ENCODE results near the gene NTRK2. TPM values are rescaled to one million over a fixed set of nuclear protein-coding genes. Genes with fewer than 3 reads are reported as not detected.

Gene NTRK2
- total RNA-seq, 2 experiments from 2014 or later, result 0.02 TPM; not detected in 1

DNA sequence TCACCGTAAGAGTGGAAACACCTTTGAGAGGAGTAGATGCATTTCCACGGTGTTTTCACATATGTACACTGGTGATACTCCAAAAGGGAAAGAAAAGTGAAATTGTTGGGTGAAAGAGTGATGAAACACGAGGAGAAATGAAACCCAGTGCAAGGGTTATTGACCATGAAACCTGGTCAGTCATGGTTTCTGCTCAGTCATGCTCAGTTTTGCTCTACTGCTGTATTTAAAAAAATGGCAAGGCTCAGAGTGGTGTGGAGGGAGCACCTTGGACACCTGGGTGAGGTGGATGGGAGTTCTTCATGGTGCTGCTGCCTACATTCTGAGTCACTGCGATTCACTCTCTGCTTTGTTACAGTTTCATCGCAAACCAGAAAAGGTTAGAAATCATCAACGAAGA, 32.3 kb downstream of the NTRK2 start:
- peaks cover 11% of the 10 kb centered on the region for H3K27me3 Mint-ChIP-seq
- H3K36me3 Mint-ChIP-seq, result no peaks in the 10 kb centered on the region
- DNase-seq, result no peak
- no peaks in the 10 kb centered on the region for H3K4me1 Mint-ChIP-seq
- H3K4me3 Mint-ChIP-seq, result no peak overlapping the region
- H3K27ac Mint-ChIP-seq, result no peak overlapping the region
- no peaks in the 10 kb centered on the region for H3K9me3 Mint-ChIP-seq

- no peaks in the 10 kb centered on the region for H3K36me3 Mint-ChIP-seq
- no peak for DNase-seq
- H3K27ac Mint-ChIP-seq, result no peak overlapping the region
- H3K9me3 Mint-ChIP-seq, result no peaks in the 10 kb centered on the region
- no peak overlapping the region for H3K4me3 Mint-ChIP-seq
- H3K27me3 Mint-ChIP-seq, result peaks cover 11% of the 10 kb centered on the region
- H3K4me1 Mint-ChIP-seq, result no peaks in the 10 kb centered on the region
These were observed 32.9 kb downstream of the NTRK2 start for GRCh38 chr9:84702471-84702870.

GRCh38 chr9:84703793-84704192, 34.3 kb downstream of the NTRK2 start:
- H3K27ac Mint-ChIP-seq, result no peak overlapping the region
- no peak overlapping the region for H3K4me3 Mint-ChIP-seq
- no peak for DNase-seq
- no peaks in the 10 kb centered on the region for H3K9me3 Mint-ChIP-seq
- no peaks in the 10 kb centered on the region for H3K4me1 Mint-ChIP-seq
- H3K36me3 Mint-ChIP-seq, result no peaks in the 10 kb centered on the region
- peaks cover 11% of the 10 kb centered on the region for H3K27me3 Mint-ChIP-seq

DNA sequence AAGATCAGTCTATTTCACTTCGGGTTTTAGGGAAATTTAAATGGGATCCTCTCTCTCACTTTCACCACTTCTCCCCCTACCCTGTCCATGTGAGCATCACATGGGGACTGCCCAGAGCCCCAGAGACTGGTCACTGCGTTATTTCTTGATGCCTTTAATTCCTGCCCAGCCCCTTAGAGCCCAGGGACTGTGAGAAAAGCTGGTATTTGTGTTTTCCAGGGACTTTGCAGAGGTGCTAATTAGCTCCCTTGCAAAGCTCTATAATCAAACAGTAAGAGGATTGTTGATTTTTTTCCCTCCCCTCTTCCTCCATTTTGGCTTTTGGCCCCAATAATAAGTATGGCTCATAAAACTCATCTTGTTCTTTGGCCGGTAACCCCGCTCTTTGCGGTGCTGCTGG, 35.6 kb downstream of the NTRK2 start:
- no peaks in the 10 kb centered on the region for H3K4me1 Mint-ChIP-seq

DNA sequence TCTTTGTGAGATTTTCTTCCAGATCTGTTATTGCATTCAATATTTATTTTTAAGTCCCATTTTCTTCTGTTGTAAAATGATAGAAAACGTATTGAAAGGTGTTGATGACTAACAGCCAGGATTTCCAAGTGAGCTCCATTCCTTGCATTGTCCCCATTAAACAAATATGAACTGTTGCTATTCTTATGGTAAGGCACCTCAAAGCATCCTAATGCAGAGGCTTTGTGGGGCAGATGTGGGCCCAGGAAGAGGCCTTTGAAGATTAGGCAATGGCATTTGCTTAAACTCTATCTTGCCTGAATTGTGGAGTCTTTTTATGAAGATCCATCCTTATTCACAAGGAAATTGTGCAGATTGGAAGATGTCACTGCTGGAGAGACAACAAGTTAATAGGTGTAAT, 38.9 kb downstream of the NTRK2 start:
- Mint-ChIP-seq H3K4me3 (no peak overlapping the region), H3K27me3 (no peaks in the 10 kb centered on the region), H3K4me1 (no peaks in the 10 kb centered on the region), H3K27ac (no peak overlapping the region), H3K9me3 (no peaks in the 10 kb centered on the region), H3K36me3 (no peaks in the 10 kb centered on the region)
- no peak for DNase-seq

More for the DNA sequence above, 35.6 kb downstream of the NTRK2 start:
- Mint-ChIP-seq H3K27me3 (peaks cover 2% of the 10 kb centered on the region), H3K36me3 (no peaks in the 10 kb centered on the region), H3K4me3 (no peak overlapping the region), H3K9me3 (no peaks in the 10 kb centered on the region), H3K27ac (no peak overlapping the region)
- DNase-seq, result no peak

GRCh38 chr9:84709056-84709455, 39.5 kb downstream of the NTRK2 start:
- H3K36me3 Mint-ChIP-seq, result no peaks in the 10 kb centered on the region
- peaks cover 4% of the 10 kb centered on the region for H3K27me3 Mint-ChIP-seq
- H3K4me3 Mint-ChIP-seq, result no peak overlapping the region
- H3K4me1 Mint-ChIP-seq, result no peaks in the 10 kb centered on the region
- H3K9me3 Mint-ChIP-seq, result no peaks in the 10 kb centered on the region
- H3K27ac Mint-ChIP-seq, result no peak overlapping the region
- no peak for DNase-seq

- Mint-ChIP-seq H3K27ac (no peak overlapping the region), H3K36me3 (no peaks in the 10 kb centered on the region), H3K27me3 (peaks cover 15% of the 10 kb centered on the region), H3K4me1 (no peaks in the 10 kb centered on the region), H3K4me3 (no peak overlapping the region), H3K9me3 (no peaks in the 10 kb centered on the region)
- no peak for DNase-seq
These were observed 41.3 kb downstream of the NTRK2 start for GRCh38 chr9:84710701-84711397.

DNA sequence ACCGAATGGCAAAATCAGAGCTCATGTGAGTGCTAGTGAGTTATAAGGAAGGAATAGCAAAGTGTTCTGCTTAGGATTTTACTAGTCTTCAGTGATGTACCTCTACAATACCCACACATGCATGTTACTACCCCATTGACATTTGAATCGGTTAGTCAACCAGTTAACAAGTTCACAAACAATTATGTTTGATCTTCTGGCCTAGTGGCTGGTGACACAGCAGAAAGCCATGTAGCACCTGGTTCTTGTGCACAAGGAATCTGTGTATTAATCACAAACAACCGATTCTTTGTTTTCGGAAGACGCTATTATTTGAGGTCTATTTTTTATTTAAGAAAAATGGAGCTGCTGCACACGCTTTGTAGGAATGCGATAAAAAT, 41.9 kb downstream of the NTRK2 start:
- H3K4me3 Mint-ChIP-seq, result no peak overlapping the region

GRCh38 chr9:84711936-84712335, 42.4 kb downstream of the NTRK2 start:
- Mint-ChIP-seq H3K4me3 (no peak overlapping the region), H3K27me3 (peaks cover 19% of the 10 kb centered on the region), H3K4me1 (no peaks in the 10 kb centered on the region), H3K9me3 (no peaks in the 10 kb centered on the region), H3K27ac (no peak overlapping the region), H3K36me3 (no peaks in the 10 kb centered on the region)
- DNase-seq, result no peak

More for the DNA sequence above, 41.9 kb downstream of the NTRK2 start:
- Mint-ChIP-seq H3K27me3 (peaks cover 15% of the 10 kb centered on the region), H3K4me1 (no peaks in the 10 kb centered on the region), H3K9me3 (no peaks in the 10 kb centered on the region), H3K36me3 (no peaks in the 10 kb centered on the region), H3K27ac (no peak overlapping the region)
- no peak for DNase-seq

GRCh38 chr9:84716217-84716616, 46.7 kb downstream of the NTRK2 start:
- Mint-ChIP-seq H3K4me3 (no peak overlapping the region), H3K4me1 (no peaks in the 10 kb centered on the region), H3K36me3 (no peaks in the 10 kb centered on the region), H3K9me3 (peaks cover 5% of the 10 kb centered on the region), H3K27ac (no peak overlapping the region), H3K27me3 (peaks cover 22% of the 10 kb centered on the region)
- DNase-seq, result no peak

DNA sequence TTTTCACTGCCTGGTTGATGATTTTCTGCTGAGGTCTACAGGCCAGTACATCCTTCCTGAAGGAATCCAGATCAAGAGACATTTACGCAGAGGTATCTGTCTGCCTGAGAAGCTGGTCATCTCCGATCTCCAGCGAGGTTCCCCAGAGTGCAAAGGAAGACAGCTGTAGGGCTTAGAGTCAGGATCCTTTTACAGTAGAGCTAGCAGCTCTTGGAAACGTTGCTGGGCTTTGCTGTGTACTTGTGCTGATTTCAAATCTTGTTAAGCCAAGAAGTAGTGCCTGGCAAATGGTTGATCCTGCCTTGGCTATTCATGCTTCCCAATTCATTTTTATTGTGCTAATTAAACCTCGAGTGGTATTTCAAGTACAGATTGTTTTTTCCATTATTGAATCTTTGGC, 48.9 kb downstream of the NTRK2 start:
- peaks cover 25% of the 10 kb centered on the region for H3K27me3 Mint-ChIP-seq
- H3K9me3 Mint-ChIP-seq, result peaks cover 5% of the 10 kb centered on the region
- no peaks in the 10 kb centered on the region for H3K4me1 Mint-ChIP-seq
- H3K36me3 Mint-ChIP-seq, result no peaks in the 10 kb centered on the region
- DNase-seq, result no peak
- H3K27ac Mint-ChIP-seq, result no peak overlapping the region
- H3K4me3 Mint-ChIP-seq, result no peak overlapping the region

- Mint-ChIP-seq H3K36me3 (no peaks in the 10 kb centered on the region), H3K4me1 (no peaks in the 10 kb centered on the region), H3K27ac (no peak overlapping the region), H3K4me3 (no peak overlapping the region), H3K9me3 (peaks cover 5% of the 10 kb centered on the region), H3K27me3 (peaks cover 7% of the 10 kb centered on the region)
- no peak for DNase-seq
These were observed 53.0 kb downstream of the NTRK2 start for GRCh38 chr9:84722388-84722989.

DNA sequence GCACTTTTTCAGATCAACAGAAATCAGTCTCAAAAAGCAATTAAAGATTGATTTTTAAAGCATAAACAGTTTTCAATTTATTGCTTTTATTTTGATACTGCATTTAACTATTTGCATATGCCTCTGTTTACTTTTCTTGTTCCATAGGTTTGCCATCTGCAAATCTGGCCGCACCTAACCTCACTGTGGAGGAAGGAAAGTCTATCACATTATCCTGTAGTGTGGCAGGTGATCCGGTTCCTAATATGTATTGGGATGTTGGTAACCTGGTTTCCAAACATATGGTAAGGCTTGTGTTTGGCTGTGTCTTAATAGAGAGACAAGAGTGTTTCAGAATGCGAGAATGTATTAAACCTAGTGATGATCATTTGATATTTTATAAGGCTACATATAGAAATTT, 53.9 kb downstream of the NTRK2 start:
- peaks cover 5% of the 10 kb centered on the region for H3K9me3 Mint-ChIP-seq
- no peak overlapping the region for H3K4me3 Mint-ChIP-seq
- H3K36me3 Mint-ChIP-seq, result no peaks in the 10 kb centered on the region
- peaks cover 12% of the 10 kb centered on the region for H3K27me3 Mint-ChIP-seq
- H3K27ac Mint-ChIP-seq, result no peak overlapping the region
- H3K4me1 Mint-ChIP-seq, result no peaks in the 10 kb centered on the region
- no peak for DNase-seq

DNA sequence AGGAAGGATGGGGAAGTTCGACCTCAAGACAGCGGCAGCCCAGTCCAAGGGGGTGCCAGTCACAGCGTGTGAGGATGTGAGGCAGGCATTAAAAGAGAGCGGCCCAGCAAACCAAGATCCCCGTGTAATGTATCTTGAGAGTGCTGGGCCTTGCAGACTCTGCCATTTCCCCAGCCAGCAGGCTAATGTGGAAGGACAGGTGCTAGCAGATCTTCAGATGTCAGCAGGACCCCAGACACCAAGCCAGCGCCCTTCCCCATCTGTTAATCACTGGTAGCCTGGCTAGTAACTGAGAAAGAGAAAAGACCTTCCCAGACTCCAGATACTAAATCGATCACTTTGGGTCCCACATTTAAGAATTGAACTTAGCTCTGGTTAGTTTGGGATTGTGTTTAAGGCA, 62.2 kb downstream of the NTRK2 start:
- Mint-ChIP-seq H3K4me1 (no peaks in the 10 kb centered on the region), H3K9me3 (no peaks in the 10 kb centered on the region), H3K27ac (no peak overlapping the region), H3K27me3 (peaks cover 5% of the 10 kb centered on the region), H3K4me3 (no peak overlapping the region), H3K36me3 (no peaks in the 10 kb centered on the region)
- no peak for DNase-seq

DNA sequence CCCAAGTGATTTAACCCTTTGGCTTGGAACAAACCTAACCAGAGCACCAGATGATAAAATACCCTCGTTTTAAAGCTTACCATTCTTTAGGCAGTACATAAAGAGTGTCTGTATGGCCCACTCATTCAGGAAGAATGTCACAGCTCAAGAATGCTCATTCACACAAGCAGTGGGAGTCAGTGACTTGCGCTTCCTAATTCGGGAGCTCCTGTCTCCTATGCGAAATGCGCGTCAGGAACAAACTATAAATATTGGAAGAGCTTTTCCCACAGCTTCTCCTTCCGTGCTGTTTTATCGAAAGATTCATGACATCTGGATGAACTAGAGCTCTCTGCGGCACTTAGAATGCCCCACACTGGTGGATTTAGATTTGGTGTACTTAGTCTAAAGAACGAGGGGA, 66.6 kb downstream of the NTRK2 start:
- no peaks in the 10 kb centered on the region for H3K27me3 Mint-ChIP-seq
- no peaks in the 10 kb centered on the region for H3K36me3 Mint-ChIP-seq
- no peak overlapping the region for H3K4me3 Mint-ChIP-seq
- no peak overlapping the region for H3K27ac Mint-ChIP-seq
- no peaks in the 10 kb centered on the region for H3K4me1 Mint-ChIP-seq
- H3K9me3 Mint-ChIP-seq, result no peaks in the 10 kb centered on the region
- DNase-seq, result no peak

DNA sequence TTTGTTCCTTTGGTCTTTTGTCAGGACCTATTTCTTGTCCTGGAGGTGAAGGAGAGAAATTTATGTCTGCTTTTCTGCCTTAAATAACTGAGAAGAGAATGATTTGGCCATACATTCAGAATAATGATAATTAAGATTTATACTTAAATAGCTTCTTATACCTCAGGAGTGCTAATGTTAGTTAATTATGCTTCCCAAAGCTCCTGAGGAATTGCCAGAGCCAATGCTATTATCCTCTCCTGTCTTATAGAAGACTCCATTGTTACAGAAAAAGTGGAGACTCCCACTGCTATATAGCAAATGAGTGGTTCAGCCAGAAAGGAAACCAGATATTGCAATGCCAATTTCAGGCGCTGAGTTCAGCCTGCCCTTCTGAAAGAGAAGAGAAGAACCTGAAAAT, 67.0 kb downstream of the NTRK2 start:
- Mint-ChIP-seq H3K4me1 (no peaks in the 10 kb centered on the region), H3K4me3 (no peak overlapping the region), H3K36me3 (no peaks in the 10 kb centered on the region)

More for the DNA sequence above, 67.0 kb downstream of the NTRK2 start:
- no peaks in the 10 kb centered on the region for H3K9me3 Mint-ChIP-seq
- H3K27ac Mint-ChIP-seq, result no peak overlapping the region
- DNase-seq, result no peak
- no peaks in the 10 kb centered on the region for H3K27me3 Mint-ChIP-seq
